Activated CD4-positive, alpha-beta T cell treated with anti-CD3 and anti-CD28 coated beads for 24 hours (primary cell): Measurements from ENCODE around the gene FAU.
"Not testable (repeated sequence)": the region's sequence is repeated elsewhere in the genome, so short reads cannot be mapped to it uniquely, and the experiment has no call there.

ENCODE experiments used
- DNase-seq, 2 donors: peaks; one replicate each; pipeline ENCODE4 v3.0.0-alpha.2; 2020; ENCODE audit warnings: low read depth in 2 of 2

FAU gene

DNA sequence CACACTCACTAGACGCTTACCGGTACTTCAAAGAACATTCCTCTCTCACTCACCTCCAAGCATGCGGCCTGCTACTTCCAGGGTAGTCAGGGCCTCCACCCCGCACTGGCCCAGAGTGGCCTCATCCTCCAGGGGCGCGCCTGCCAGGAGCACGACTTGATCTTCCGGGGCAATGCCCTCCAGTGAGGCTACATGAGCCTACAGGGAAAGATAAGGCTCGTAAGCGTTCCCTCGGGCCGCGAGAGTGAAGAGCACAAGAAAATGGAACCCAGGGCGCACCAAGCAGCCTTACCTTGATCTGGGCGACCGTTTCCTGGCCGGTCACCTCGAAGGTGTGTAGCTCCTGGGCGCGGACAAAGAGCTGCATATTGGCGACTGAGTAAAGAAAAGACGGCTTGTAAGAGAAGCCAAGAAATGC is 478 bp downstream of the FAU start:
- no peak for DNase-seq

- DNase-seq: no peak
These were observed 1.1 kb downstream of the FAU start for GRCh38 chr11:65120831-65121230.

- no peak for DNase-seq
These were observed 2.3 kb downstream of the FAU start for GRCh38 chr11:65119670-65119995.

DNA sequence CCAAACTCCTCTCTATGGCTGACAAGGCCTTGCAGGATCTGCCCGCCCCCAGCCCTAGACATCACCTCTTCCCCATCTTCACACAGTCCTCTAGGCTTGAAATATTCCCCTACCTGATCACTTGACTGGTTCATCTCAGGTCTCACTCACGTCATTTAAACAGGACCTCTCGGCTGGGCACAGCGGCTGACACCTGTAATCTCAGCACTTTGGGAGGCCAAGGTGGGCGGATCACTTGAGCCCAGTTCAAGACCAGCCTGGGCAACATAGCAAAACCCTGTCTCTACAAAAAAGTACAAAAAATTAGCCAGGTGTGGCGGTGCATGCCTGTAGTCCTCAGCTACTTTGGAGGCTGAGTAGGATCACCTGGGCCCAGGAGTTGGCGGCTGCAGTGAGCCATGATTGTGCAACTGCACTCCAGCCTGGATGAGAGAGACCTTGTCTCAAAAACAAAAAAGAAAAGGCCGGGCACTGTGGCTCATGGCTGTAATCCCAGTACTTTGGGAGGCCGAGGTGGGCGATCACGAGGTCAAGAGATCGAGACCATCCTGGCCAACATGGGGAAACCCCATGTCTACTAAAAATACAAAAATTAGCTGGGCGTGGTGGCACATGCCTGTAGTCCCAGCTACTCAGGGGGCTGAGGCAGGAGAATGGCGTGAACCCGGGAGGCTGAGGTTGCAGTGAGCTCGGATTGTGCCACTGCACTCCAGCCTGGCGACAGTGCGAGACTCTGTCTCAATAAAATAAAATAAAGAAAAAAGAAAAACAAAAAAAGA is 2.9 kb downstream of the FAU start:
- not testable (repeated sequence) for DNase-seq

- no peak for DNase-seq
These were observed 3.7 kb downstream of the FAU start for GRCh38 chr11:65118097-65118837.

GRCh38 chr11:65117206-65118096 is 4.5 kb downstream of the FAU start, which contains the start of gene ZNHIT2:
ZNHIT2 (minus strand) TSS chr11:65117701; CDS start chr11:65117653, 48 bp downstream.
- peak; percentile 100 for DNase-seq

DNA sequence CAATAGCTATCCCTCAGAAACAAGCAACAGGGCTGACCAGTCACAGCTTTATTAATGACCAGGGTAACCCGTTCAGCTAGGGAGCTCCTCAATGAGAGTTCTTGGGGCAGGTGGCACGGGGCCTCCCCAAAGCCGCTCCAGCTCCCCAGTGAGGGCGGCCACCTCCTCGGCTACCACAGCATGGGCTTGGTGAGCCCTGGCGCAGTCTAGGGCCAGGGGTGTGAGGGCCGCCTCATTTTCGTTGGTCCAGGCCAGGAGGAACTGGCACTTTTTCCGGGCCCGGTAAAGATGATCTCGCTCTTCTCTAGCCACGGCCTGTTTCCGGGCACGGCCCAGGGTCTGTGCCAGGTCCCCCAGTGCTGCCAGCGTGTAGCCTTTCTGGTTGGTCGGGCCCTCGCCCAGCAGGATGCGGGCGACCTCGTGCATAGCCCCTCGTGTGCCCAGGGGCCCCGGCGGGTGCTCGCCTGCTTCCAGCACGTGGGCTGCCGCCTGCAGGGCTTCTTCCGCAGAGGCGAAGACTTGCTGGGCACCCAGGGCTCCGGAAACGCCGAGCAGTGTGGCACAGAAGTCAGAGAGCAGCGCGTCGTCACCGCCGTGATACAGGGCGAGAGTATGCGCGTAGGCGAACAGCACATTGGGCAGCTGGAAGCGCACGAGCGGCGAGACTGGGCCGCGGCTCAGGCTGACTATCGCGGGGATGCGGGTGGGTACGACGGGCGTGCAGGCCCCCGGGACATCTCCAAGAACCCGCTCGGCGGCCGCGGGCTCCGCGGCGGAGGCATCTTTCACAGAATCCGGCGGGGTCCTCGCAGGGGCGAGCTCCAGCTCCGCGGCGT is 5.3 kb downstream of the FAU start:
- DNase-seq: peak; percentile 35 to 52

DNA sequence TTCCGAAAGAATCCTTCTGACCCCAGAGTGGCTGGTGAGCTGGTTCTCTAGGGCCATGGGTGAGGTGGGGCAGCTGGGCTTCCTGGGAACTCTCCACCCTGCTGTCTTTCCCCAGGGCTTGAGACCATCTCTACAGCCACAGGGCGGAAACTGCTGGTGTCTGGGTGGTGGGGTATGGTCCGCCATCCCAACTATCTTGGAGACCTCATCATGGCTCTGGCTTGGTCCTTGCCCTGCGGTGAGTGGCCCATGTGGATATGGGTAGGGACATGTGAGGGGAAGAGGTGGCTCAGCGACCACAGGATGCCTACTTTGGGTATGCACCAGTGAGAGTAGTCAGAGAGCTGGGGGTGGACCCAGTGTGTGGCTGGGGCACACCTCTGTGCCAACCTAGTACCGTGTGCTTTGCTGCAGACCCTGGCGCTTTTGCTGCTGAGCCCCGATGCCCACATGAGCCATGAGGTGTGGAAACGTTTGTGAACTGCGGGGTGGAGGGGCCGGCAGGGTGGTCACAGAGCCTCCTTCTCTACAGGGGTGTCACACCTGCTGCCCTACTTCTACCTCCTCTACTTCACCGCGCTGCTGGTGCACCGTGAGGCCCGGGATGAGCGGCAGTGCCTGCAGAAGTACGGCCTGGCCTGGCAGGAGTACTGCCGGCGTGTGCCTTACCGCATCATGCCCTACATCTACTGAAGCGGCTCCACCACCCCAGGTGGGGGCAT is 6.4 kb downstream of the FAU start:
- no peak for DNase-seq

GRCh38 chr11:65114538-65115171 is 7.3 kb downstream of the FAU start:
- DNase-seq: no peak

- DNase-seq: no peak
These were observed 8.1 kb downstream of the FAU start for GRCh38 chr11:65113839-65114238.

DNA sequence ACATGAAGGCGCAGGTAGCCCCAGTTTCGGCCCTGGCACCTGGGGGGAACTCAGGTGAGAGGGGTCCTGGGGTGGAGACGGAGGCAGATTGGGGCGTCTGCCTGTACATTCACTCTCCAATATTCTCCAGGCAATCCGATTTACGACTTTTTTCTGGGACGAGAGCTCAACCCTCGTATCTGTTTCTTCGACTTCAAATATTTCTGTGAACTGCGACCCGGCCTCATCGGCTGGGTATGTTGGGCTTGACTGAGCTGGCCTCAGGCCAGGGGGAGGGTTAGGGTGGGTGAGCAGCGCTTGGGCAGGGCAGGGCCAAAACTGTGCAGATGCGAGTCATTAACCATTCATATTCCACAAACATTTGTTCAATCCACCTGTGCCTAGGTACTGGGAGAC is 8.6 kb downstream of the FAU start:
- DNase-seq: no peak

GRCh38 chr11:65112546-65113360 is 9.2 kb downstream of the FAU start:
- DNase-seq: peak; percentile 61 to 66

DNA sequence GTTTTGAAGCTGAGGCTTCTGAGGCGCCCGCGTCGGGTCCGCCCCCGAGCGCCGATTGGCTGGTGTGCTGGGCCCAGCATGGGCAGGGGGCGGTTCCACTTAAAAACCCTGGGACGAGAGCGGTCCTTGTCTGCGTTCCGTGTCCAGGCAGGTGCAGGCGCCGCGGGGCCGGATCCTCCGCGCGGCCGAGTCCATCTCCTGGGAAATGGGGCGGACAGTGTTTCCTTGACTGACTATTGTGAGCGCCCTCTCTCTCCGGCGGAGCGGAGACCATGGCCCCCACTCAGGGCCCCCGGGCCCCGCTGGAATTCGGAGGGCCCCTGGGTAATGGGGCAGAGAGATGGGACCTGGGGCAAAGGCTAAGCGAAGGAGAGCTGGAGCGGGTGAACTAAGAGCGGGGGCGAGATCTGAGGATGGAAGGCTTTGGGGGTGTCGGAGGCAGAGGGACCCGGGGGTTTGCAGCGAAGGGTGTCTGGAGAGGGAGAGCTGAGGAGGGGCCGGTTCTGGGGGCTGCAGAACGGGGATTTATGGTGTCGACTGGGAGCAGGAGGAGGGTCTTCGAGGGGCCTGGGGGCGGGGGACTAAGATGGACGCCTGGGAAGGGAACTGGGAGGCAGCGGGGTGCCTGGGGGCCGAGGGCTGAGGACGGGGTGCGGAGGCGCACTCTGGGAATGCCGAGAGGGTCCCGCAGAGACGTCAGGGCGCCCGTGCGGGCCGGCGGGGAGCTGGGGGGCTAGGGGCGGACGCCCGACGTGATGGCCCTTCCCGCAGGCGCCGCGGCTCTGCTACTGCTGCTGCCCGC is 10.0 kb downstream of the FAU start, which contains the start of gene TM7SF2:
Gene TM7SF2 (plus strand): TSS at position 129 of the 802 bp plus-strand sequence. CDS start 144 bp downstream, at position 273.
- peak; percentile 90 to 93 for DNase-seq

DNA sequence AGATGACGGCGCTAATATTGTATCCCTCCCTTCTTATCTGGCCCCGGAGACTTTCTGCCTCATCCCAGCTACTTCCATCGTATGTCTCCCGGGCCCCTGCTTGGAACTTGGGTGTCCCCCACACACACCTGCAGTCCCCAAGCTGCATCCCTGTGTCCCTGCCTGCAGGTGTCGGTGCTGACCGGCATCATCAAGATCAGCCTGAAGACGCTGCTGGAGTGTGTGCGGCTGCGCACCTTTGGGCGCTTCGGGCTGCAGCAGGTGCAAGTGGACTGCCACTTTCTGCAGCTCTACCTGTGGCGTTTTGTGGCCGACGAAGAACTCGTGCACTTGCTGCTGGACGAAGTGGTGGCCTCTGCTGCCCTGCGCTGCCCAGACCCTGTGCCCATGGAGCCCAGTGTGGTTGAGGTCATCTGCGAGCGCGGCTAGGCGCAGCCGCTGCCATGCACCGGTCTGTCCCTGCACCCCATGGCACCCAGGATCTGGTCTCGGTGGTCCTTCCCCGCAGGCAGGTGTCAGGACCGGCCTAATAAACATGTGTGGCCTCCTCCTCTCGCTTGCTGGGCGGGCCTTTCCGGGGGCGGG is 10.7 kb downstream of the FAU start:
- DNase-seq: no peak

- DNase-seq: peak; percentile 98
These were observed 11.5 kb downstream of the FAU start for GRCh38 chr11:65110354-65110861.

GRCh38 chr11:65109231-65110198 is 12.4 kb downstream of the FAU start:
- no peak for DNase-seq
